OCI-LY7 (cell line): ENCODE results near the gene ZNF776. TPM values are rescaled to one million over a fixed set of nuclear protein-coding genes. Genes with fewer than 3 reads are reported as not detected.

Experiments
- Bru-seq: library from RNA; stranded (reverse); fragments of 400-500 nt; gene quantifications from one replicate; lab custom pipeline; 2021; lab: Mats Ljungman, UMichigan
- BruChase-seq, 2 experiments: library from RNA; stranded (reverse); fragments of 400-500 nt; gene quantifications; one replicate each; lab custom pipeline; 2021; lab: Mats Ljungman, UMichigan
- BruUV-seq: library from RNA; stranded (reverse); fragments of 400-500 nt; replicated peaks from 2 replicates; lab custom pipeline; 2021; lab: Mats Ljungman, UMichigan
- CTCF ChIA-PET: fragments of 300-600 bp; sonication (Branson Sonifier 250); formaldehyde crosslinking; loops from one replicate; lab custom pipeline; 2022; ENCODE audit warnings: antibody characterized with exemption; ENCODE audit not compliant: unreplicated experiment; lab: Charles Lee
- POLR2A ChIA-PET: fragments of 300-600 bp; sonication (Branson Sonifier 250); formaldehyde crosslinking; loops from one replicate; lab custom pipeline; 2022; ENCODE audit warnings: antibody characterized with exemption; lab: Charles Lee
- DNase-seq: peaks from one replicate; pipeline ENCODE4 v3.0.0-alpha.2; 2015; ENCODE audit warnings: low spot score
- H2AFZ ChIP-seq: fragments of 200-600 bp; sonication (generic), shearing (Covaris generic); 2 replicates; pipeline ENCODE4 v1.6.1; 2014; ENCODE audit warnings: mild to moderate bottlenecking, antibody characterized with exemption, low read length, moderate library complexity
- H3K27ac ChIP-seq: fragments of 200-600 bp; sonication (generic); 2 replicates; pipeline ENCODE4 v1.5.1; 2014; ENCODE audit warnings: mixed run types, low read depth, mild to moderate bottlenecking, moderate library complexity, low read length, inconsistent platforms; ENCODE audit not compliant: poor library complexity, severe bottlenecking
- H3K36me3 ChIP-seq: fragments of 200-600 bp; sonication (generic); 2 replicates; pipeline ENCODE4 v1.6.1; 2014; ENCODE audit warnings: mild to moderate bottlenecking, antibody characterized with exemption, low read length, moderate library complexity, mixed read lengths; ENCODE audit not compliant: insufficient read depth
- H3K4me1 ChIP-seq: fragments of 200-600 bp; sonication (generic); 2 replicates; pipeline ENCODE4 v1.5.1; 2014; ENCODE audit warnings: mild to moderate bottlenecking, low read length; ENCODE audit not compliant: insufficient read depth, poor library complexity, severe bottlenecking
- H3K4me2 ChIP-seq: fragments of 200-600 bp; sonication (generic); 2 replicates; pipeline ENCODE4 v1.6.1; 2014; ENCODE audit warnings: mild to moderate bottlenecking, low read length
- H3K4me3 ChIP-seq: fragments of 200-600 bp; sonication (generic); 2 replicates; pipeline ENCODE4 v1.5.1; 2014; ENCODE audit warnings: mild to moderate bottlenecking, low read depth, low read length; ENCODE audit not compliant: poor library complexity, severe bottlenecking
- H3K79me2 ChIP-seq: fragments of 200-600 bp; sonication (generic); 2 replicates; pipeline ENCODE4 v1.6.1; 2016; ENCODE audit warnings: low read depth, mild to moderate bottlenecking, low read length, moderate library complexity, mixed read lengths; ENCODE audit not compliant: insufficient read depth
- H3K9me2 ChIP-seq: fragments of 200-600 bp; sonication (generic); 2 replicates; pipeline ENCODE4 v1.6.1; 2016; ENCODE audit warnings: mild to moderate bottlenecking, low read length, mixed read lengths; ENCODE audit not compliant: insufficient read depth
- H3K9me3 ChIP-seq: fragments of 200-600 bp; sonication (generic); 2 replicates; pipeline ENCODE4 v1.6.1; 2014; ENCODE audit warnings: mild to moderate bottlenecking, mixed run types, low read length, mixed read lengths
- H4K20me1 ChIP-seq: fragments of 200-600 bp; sonication (generic); 2 replicates; pipeline ENCODE4 v1.6.1; 2014; ENCODE audit warnings: mild to moderate bottlenecking, antibody characterized with exemption, low read length, moderate library complexity, mixed read lengths; ENCODE audit not compliant: insufficient read depth
- EZH2phosphoT487 ChIP-seq: fragments of 200-600 bp; sonication (generic); IDR thresholded peaks from 2 replicates; pipeline ENCODE4 v1.6.1; 2018; ENCODE audit warnings: low read depth, borderline replicate concordance, mild to moderate bottlenecking, mixed run types, antibody characterized with exemption, low read length, moderate library complexity, mixed read lengths
- intact Hi-C: fragments of 100-400 bp; cut with micrococcal nuclease; formaldehyde crosslinking; loops from one replicate; pipeline ENCODE4 v1.10.0; 2022; ENCODE audit not compliant: unreplicated experiment
- long read RNA-seq: library from polyadenylated mRNA; stranded (forward); transcript quantifications from one replicate; pipeline ENCODE4 v2.0.0, GENCODE V29; 2022
- total RNA-seq, 2 experiments: library from RNA; depleted of rRNA in 1 of 2; stranded (reverse); fragments of >200 nt in 1 of 2; shearing (Covaris generic) in 1 of 2; gene quantifications; 2 replicates each; pipeline ENCODE4 v1.2.3, GENCODE V29; 2014 to 2022
- TF ChIP-seq, protein P1 (sequence below): fragments of 200-600 bp; sonication (generic); conservative IDR thresholded peaks from 2 replicates; pipeline ENCODE4 v1.5.1; 2014; ENCODE audit warnings: mild to moderate bottlenecking, antibody characterized with exemption, low read length, moderate library complexity, mixed read lengths

ZNF776 gene
- total RNA-seq (2014; rRNA removed; shearing (Covaris generic)) (17.3 and 36.0 TPM in 2 replicates), total RNA-seq (2022) (19.6 and 20.6 TPM in 2 replicates), Bru-seq, nascent RNA (percentile 82 among the genes with signal in this experiment), BruChase-seq, experiment 1, labeled RNA remaining after a 6-hour chase (percentile 75 among the genes with signal in this experiment), BruChase-seq, experiment 2, labeled RNA remaining after a 2-hour chase (percentile 91 among the genes with signal in this experiment)
- long read RNA-seq, full-length matches to known transcripts, result 3 of 32 reads
- long read RNA-seq, partial matches to known transcripts, result 5 of 32 reads
- long read RNA-seq, other reads (novel, unspliced or antisense), result 24 of 32 reads

DNA sequence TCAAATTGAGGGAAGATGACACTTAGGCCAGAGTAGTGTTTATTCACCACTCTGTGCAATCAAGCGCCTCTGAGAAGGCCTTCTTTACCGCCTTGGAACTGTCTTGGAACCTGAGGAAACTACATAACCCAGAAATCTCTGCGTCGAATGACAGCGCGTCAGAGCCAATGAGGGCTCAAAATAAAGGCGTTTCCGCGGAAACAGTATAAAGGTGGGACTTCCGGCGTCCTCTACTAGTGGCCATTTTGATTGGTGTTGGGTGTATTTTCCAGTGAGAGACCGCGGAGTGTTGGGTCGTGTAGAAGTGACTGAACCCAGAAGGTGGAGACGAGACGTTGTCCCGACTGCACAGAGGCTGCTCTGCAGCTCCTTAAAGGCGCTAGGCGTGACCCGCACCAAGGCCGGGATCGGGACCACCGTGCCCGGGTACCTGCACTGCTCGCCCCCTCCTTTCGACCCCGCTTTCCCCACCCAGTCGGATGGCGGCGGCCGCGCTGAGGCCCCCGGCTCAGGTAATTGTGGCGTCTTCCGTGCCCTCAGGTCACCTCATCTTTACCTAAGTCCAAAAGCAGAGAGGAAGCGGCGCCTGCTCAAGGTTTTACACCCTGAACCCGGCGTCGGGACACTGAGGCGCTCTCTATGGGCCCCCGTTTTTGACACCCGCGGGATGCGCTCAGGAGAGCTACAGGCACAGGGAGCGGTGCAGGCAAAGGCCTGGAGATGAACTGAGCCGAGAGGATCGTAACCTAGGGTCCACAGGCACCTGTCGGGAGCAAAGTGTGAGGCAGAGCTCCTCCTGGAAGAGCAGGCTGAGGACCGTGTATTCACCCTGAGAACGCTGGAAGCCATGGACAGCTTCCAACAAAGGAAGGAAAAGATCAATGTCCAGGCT, at the start of gene ZNF776:
ZNF776 (plus strand) TSS at position 236 of the 892 bp plus-strand sequence; CDS start at position 480, 244 bp downstream.
- POLR2A ChIA-PET, result interaction anchor here (0.8 to 1.4 kb wide), 4 partner anchors 9 to 23 kb away, joined by 3 to 5 read pairs (median 4); partner anchors contain the start of gene ZNF671
- CTCF ChIA-PET, result interaction anchor here (0.6 kb wide), 1 partner anchor 523 kb away, joined by 3 read pairs; no protein-coding TSS in a partner anchor
- peaks cover 38% of the 10 kb centered on the region for H3K36me3 ChIP-seq
- DNase-seq, result peak; percentile 93
- H3K4me1 ChIP-seq, result peaks cover 13% of the 10 kb centered on the region
- H3K4me2 ChIP-seq, result peak within 1 kb of the TSS; percentile 93
- peak within 1 kb of the TSS; percentile 52 for H3K27ac ChIP-seq
- H3K9me2 ChIP-seq, result no peaks in the 10 kb centered on the region
- TF ChIP-seq, protein P1, sequence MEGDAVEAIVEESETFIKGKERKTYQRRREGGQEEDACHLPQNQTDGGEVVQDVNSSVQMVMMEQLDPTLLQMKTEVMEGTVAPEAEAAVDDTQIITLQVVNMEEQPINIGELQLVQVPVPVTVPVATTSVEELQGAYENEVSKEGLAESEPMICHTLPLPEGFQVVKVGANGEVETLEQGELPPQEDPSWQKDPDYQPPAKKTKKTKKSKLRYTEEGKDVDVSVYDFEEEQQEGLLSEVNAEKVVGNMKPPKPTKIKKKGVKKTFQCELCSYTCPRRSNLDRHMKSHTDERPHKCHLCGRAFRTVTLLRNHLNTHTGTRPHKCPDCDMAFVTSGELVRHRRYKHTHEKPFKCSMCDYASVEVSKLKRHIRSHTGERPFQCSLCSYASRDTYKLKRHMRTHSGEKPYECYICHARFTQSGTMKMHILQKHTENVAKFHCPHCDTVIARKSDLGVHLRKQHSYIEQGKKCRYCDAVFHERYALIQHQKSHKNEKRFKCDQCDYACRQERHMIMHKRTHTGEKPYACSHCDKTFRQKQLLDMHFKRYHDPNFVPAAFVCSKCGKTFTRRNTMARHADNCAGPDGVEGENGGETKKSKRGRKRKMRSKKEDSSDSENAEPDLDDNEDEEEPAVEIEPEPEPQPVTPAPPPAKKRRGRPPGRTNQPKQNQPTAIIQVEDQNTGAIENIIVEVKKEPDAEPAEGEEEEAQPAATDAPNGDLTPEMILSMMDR, result no peak
- TF ChIP-seq EZH2phosphoT487, result no peak
- intact Hi-C loops, result no loop called here
- BruUV-seq, result TSS peak; percentile 68
- H3K9me3 ChIP-seq, result no peaks in the 10 kb centered on the region
- H3K4me3 ChIP-seq, result peak within 1 kb of the TSS; percentile 92
- no peaks in the 10 kb centered on the region for H4K20me1 ChIP-seq
- H3K79me2 ChIP-seq, result peaks cover 33% of the 10 kb centered on the region
- peak within 1 kb of the TSS; percentile 80 for H2AFZ ChIP-seq

DNA sequence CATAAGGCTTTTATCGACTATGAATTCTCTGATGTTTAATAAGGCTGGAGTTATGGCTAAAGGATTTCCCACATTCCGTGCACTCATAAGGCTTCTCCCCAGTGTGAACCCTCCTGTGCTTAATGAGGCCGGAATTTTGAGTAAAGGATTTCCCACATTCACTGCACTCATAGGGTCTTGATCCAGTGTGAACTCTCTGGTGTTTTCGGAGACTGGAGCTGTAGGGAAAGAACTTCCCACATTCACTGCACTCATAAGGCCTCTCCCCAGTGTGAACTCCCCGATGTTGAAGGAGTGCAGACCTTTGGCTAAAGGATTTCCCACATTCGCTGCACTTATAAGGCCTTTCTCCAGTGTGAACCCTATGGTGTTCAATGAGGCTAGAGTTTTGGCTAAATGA, 45.0 kb upstream of the ZNF776 start:
- POLR2A ChIA-PET, result no interaction called here
- Histone ChIP-seq H3K79me2 (no peaks in the 10 kb centered on the region), H3K27ac (no peak overlapping the region), H3K4me1 (no peaks in the 10 kb centered on the region), H3K4me3 (no peak overlapping the region), H4K20me1 (no peaks in the 10 kb centered on the region), H2AFZ (no peak overlapping the region), H3K36me3 (no peaks in the 10 kb centered on the region), H3K9me3 (no peaks in the 10 kb centered on the region), H3K4me2 (no peak overlapping the region), H3K9me2 (no peaks in the 10 kb centered on the region)
- CTCF ChIA-PET, result no interaction called here
- intact Hi-C loops, result no loop called here
- no peak for DNase-seq
- BruUV-seq, result no TSS peak
- no peak for TF ChIP-seq EZH2phosphoT487
- TF ChIP-seq, protein P1, result no peak
